Stimulated activated CD4-positive, alpha-beta T cell treated with anti-CD3 and anti-CD28 coated beads, TNF-alpha, amount 100 ng/mL, for 1 hour (primary cell): Measurements from ENCODE around the gene REX1BD.

ENCODE experiments used
- DNase-seq, 3 donors: peaks; one replicate each; pipeline ENCODE4 v3.0.0-alpha.2; 2020; ENCODE audit warnings: low read depth in 3 of 3, low spot score in 1 of 3

REX1BD gene

GRCh38 chr19:18612772-18613588 lies 24.4 kb downstream of the REX1BD start, which contains the start of gene TMEM59L:
TSS of gene TMEM59L (plus strand) at chr19:18612870. CDS start at chr19:18612959, 89 bp downstream.
- no peak for DNase-seq

DNA sequence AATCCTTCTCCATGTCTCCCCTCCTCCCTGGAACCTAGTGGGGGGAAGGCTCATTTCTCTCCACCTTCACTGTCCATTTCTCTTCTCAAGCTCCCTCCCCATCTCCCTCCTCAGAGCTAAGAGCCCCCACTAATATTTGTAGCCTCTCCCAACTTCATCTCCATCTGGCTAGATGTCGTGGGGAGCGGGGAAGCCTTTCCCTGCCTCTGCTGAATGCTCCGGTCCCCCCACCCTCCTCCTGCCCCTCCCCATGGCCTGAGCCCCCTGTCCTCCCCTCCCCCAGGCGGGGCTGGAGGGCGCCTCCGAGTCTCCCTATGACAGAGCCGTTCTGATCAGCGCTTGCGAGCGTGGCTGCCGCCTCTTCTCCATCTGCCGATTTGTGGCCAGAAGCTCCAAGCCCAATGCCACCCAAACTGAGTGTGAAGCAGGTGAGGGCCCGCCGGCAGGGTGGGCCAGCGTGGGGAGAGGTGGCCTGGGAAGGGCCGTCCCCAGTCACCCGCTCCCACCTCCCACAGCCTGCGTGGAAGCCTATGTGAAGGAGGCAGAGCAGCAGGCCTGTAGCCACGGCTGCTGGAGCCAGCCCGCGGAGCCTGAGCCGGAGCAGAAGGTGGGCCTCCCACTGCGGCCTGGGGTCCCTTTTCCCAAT lies 25.1 kb downstream of the REX1BD start:
- DNase-seq, result no peak

DNA sequence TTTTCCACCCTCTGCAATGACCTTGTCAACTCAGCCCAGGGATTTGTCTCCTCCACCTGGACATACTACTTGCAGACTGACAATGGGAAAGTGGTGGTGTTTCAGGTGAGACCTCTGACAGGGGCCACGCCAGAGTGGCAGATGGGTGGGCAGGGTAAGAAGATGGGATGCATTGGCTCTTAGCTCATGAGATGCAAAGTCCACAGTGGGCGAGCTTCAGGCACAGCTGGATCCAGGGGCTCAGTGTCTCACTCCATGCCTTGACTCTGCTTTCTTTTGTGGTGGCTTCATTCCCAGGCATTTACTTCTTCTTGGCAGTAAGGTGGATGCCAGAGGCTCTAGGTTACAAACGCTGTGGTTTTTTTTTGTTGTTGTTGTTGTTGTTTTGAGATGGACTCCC lies 27.4 kb downstream of the REX1BD start:
- no peak for DNase-seq

DNA sequence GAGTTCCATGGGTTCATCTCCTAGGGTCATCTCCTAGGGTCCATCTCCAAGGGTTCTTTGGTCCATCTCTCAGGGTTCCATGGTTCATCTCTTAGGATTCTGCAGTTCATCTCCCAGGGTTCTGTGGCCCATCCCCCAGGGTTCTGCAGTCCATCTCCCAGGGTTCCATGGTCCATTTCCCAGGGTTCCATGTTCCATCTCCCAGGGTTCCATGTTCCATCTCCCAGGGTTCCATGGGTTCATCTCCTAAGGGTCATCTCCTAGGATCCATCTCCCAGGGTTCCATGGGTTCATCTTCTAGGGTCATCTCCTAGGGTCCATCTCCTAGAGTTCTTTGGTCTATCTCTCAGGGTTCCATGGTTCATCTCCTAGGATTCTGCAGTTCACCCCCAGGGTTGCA lies 29.0 kb downstream of the REX1BD start:
- no peak for DNase-seq

DNA sequence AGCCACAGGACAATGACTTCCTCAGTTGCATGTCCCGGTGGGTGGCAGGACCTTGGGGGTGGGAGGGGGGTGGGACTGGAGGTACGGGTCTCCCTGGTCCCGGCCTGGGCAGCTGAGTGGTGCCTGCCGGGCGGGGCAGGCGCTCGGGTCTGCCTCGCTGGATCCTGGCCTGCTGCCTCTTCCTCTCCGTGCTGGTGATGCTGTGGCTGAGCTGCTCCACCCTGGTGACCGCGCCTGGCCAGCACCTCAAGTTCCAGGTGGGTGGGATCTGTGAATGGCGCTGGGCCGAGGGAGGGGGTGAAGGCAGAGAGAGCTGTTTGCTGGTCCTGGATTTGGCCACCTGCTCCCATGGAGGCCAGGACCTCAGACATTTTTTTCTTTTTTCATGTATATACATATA lies 29.6 kb downstream of the REX1BD start:
- no peak for DNase-seq

GRCh38 chr19:18620311-18620710 lies 31.7 kb downstream of the REX1BD start:
- DNase-seq, result no peak

GRCh38 chr19:18620902-18621301 lies 32.3 kb downstream of the REX1BD start:
- no peak for DNase-seq

- no peak for DNase-seq
These were observed 38.3 kb downstream of the REX1BD start for GRCh38 chr19:18626906-18627305.

DNA sequence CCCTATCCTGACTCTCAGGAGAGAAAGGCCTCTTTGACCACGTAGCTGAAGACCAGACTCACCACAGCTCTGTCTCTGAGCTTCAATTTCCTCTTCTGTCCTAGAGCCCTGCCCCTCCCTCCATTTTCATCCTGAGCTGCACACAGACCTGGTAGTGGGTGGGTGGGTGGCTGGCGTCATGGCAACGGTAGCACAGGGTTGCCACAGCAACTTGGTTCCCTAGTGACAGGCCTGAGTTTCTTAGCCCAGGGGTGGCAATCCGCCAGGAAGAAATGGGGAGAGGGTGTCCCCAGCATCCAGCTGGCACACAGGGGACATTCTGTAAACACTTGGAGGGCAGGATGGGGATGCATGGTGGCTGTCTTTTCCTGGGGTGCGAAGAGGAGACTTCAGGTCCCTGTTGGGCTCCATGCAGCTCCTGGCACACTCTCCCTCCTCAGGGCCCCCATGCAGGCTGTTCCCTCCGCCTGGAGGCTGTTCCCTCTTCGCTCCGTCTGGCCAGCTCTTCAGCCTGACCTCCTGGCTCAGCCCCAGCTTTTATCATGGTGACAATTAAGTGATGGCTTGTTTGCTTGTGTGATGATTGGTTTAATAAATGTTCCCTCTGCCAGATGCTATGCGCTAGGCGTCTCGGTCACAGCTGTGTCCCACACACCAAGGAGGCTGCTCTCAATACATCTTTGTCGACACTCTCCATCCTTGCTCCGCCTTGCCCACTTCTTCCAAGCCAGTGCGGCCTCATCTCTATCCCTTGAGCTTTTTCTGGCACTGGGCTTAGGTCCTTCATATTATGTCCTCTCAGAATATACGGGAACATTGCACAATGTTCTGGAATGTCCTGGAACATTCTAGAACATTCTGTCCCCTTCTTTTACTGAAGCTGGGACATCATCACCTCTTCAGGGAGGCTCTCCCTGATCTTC lies 40.8 kb downstream of the REX1BD start:
- no peak for DNase-seq

DNA sequence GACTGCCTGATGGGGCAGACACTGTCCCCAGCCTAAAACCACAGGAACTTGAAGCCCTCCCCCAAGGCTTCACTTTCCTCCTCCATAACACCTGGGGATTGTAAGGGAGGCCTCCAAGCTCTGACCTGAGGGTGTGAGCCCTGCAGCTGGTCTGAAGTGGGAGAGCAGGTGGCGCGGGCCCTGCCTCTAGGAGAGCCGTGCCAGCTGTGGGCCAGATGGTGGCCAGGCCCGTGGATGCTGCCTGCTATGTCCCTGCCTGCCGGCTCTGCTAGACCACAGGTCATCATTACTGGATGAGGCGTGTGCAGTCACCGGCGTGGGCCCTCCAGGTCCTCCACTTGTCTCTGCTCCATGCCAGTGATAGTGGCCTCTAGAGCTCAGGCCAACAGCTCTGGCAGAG lies 44.7 kb downstream of the REX1BD start:
- no peak for DNase-seq

GRCh38 chr19:18634612-18635297 lies 46.2 kb downstream of the REX1BD start:
- no peak for DNase-seq

- no peak for DNase-seq
These were observed 47.2 kb downstream of the REX1BD start for GRCh38 chr19:18635831-18636182.

GRCh38 chr19:18636183-18636968 lies 47.8 kb downstream of the REX1BD start:
- peak; percentile 98 to 100 (median 99) for DNase-seq

- DNase-seq, result no peak
These were observed 48.5 kb downstream of the REX1BD start, which contains the start of gene KLHL26 for GRCh38 chr19:18636969-18637629. TSS of gene KLHL26 (plus strand) at chr19:18637028. CDS start at chr19:18637055, 27 bp downstream.

DNA sequence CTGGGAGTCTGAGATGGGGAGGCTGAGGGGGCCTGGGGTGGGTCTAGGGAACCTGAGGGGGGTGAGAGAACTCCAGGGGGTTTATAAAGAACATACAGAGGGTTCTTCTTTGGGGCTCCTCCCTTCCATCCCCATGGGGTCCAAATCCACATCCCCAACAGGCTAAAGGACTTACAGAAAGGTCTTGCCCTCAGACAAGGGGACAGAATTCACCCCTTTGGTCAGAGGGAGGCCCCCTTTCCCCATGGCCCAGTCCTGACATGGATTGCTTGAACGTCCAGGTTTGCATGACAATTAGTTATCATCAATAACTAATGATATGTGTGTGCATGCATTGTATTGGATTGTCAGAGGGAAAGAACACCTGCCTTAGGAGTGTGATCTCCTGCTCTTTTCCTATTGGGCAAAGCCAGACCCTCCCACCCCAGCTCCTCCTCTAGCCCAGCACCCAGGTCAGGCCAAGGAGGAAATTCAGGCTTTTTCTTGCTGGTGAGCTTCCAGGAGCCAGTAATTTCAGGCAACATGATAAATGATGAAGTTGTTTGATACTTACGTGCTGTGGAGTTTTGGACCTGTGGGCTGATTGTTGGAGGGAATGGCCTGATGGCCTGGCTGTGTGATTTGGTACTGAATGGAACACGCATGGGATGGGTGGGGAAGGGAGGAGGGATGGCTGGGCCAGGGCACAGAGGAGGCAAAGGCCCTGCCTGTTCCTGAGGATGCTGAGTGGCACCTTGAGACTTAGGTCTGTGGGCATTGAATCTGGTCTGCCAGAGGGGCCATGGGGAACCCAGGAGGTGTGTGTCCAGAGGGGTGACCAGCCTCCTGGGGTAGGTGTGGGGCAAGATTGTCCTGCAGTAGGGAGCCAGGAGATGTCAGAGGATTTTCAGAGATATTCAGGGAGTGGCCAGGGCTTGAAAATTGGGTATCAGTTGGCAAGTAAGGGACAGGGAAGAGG lies 49.4 kb downstream of the REX1BD start:
- DNase-seq, result no peak

GRCh38 chr19:18639706-18640243 lies 51.2 kb downstream of the REX1BD start:
- DNase-seq, result no peak
